ENCODE results near the gene MCC. TPM values are rescaled to one million over a fixed set of nuclear protein-coding genes. Genes with fewer than 3 reads are reported as not detected.

The MCC gene
- total RNA-seq, 1 experiment from 2014 or later, result 23.5 TPM

DNA sequence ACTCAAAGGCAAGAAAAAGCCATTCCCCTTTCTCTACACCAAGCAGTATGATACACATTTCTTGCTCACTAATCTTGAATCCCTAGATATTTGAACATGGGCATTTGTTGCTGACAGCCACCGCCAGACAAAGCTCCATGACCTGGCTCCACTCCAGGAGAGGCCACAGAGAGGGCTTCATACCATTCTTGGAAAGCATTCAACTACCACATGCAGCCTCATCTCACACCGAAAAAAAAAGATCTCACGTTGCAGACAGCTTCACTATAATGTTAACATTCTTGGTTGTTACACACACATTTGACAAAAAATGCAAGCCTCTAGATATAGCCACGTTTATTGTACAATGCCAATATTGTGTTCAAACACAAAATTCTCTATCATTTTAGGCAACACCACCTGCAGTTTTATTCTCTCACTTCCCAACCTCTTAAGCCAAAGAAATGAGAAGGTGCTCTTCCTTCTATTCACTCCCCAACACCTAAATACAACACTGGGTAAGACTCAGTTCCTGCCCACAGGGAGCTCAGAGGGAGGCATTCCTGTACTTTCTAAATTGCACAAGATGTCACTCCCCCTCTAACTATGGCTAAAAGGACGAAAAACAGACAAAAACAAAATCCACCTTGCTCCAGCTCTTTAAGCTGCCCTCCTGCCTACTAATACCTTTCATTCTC lies 275.9 kb downstream of the MCC start (continued):
- TF ChIP-seq, protein P1, sequence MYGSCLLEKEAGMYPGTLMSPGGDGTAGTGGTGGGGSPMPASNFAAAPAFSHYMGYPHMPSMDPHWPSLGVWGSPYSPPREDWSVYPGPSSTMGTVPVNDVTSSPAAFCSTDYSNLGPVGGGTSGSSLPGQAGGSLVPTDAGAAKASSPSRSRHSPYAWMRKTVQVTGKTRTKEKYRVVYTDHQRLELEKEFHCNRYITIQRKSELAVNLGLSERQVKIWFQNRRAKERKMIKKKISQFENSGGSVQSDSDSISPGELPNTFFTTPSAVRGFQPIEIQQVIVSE (CRISPR knock-in tag; IDR thresholded peaks at IDR 0.05; ENCODE audit: borderline replicate concordance), result no peak

- TF ChIP-seq CBFB (CRISPR knock-in tag; IDR thresholded peaks at IDR 0.05; ENCODE audit: low read depth) (no peak), ZNF138 (CRISPR knock-in tag; conservative IDR thresholded peaks at IDR 0.05) (no peak), ARID4B (CRISPR knock-in tag; IDR thresholded peaks at IDR 0.05; ENCODE audit: borderline replicate concordance) (no peak), TP53 (CRISPR knock-in tag; IDR thresholded peaks at IDR 0.05) (no peak), ESRRA (CRISPR knock-in tag; IDR thresholded peaks at IDR 0.05; ENCODE audit: borderline replicate concordance) (no peak), NFYB (CRISPR knock-in tag; conservative IDR thresholded peaks at IDR 0.05; ENCODE audit: low read depth) (no peak), ZNF263 (CRISPR knock-in tag; IDR thresholded peaks at IDR 0.05; ENCODE audit: low read depth) (no peak), MYBL2 (CRISPR knock-in tag; IDR thresholded peaks at IDR 0.05) (no peak), CREB1 (CRISPR knock-in tag; IDR thresholded peaks at IDR 0.05) (no peak), ZNF317 (CRISPR knock-in tag; IDR thresholded peaks at IDR 0.05; ENCODE audit: borderline replicate concordance, low read depth) (no peak), ATF1 (CRISPR knock-in tag; IDR thresholded peaks at IDR 0.05) (no peak), MXD4 (CRISPR knock-in tag; IDR thresholded peaks at IDR 0.05; ENCODE audit: borderline replicate concordance) (no peak), PRRX2 (CRISPR knock-in tag; IDR thresholded peaks at IDR 0.05) (no peak)
- TF ChIP-seq, protein P2, sequence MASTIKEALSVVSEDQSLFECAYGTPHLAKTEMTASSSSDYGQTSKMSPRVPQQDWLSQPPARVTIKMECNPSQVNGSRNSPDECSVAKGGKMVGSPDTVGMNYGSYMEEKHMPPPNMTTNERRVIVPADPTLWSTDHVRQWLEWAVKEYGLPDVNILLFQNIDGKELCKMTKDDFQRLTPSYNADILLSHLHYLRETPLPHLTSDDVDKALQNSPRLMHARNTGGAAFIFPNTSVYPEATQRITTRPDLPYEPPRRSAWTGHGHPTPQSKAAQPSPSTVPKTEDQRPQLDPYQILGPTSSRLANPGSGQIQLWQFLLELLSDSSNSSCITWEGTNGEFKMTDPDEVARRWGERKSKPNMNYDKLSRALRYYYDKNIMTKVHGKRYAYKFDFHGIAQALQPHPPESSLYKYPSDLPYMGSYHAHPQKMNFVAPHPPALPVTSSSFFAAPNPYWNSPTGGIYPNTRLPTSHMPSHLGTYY (CRISPR knock-in tag; IDR thresholded peaks at IDR 0.05), result no peak
- H3K4me3 Mint-ChIP-seq, result no peak overlapping the region
- H3K27me3 Mint-ChIP-seq (ENCODE audit: low read depth), result no peaks in the 10 kb centered on the region
- ChIA-PET CTCF (no interaction called here), POLR2A (no interaction called here)
- peaks cover 23% of the 10 kb centered on the region for H3K4me1 Mint-ChIP-seq
- H3K9me3 Mint-ChIP-seq, result no peaks in the 10 kb centered on the region
- DNase-seq (ENCODE audit: low spot score) (no peak), ATAC-seq (no peak)
- H3K27ac Mint-ChIP-seq, result no peak overlapping the region
- H3K36me3 Mint-ChIP-seq, result no peaks in the 10 kb centered on the region
Observed at GRCh38 chr5:113209498-113209897, 278.8 kb downstream of the MCC start.

DNA sequence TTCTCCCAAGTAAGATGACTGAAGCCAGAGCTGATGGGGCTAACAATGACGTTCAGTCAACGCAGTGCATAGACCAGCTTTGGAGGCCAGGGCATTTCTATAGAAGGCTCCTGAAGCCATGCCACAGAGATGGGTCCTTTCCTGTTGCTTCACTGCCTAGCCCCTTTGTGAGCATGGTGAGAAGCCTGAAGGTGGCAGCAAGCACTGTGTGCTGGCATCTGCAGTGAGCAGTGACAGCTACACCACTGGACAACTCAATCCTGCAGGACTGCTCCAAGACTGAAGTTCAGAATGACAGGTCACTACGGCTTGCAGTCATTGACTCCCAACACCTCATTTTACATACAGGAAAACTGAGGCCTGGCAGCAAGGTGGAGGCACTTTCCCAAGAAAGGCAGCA lies 282.4 kb downstream of the MCC start:
- H3K9me3 Mint-ChIP-seq, result no peaks in the 10 kb centered on the region
- DNase-seq (ENCODE audit: low spot score) (no peak), ATAC-seq (peak; percentile 42)
- H3K27me3 Mint-ChIP-seq (ENCODE audit: low read depth), result no peaks in the 10 kb centered on the region
- H3K27ac Mint-ChIP-seq, result no peak overlapping the region
- ChIA-PET POLR2A (no interaction called here), CTCF (interaction anchor here (0.5 to 1.2 kb wide), 4 partner anchors 12 to 601 kb away, joined by 3 to 4 read pairs (median 4); no protein-coding TSS in a partner anchor)
- H3K4me1 Mint-ChIP-seq, result peaks cover 51% of the 10 kb centered on the region
- H3K36me3 Mint-ChIP-seq, result no peaks in the 10 kb centered on the region
- no peak overlapping the region for H3K4me3 Mint-ChIP-seq
- no peak for TF ChIP-seq FOXP4 (CRISPR knock-in tag; IDR thresholded peaks at IDR 0.05)
- no peak for TF ChIP-seq ELF4 (CRISPR knock-in tag; IDR thresholded peaks at IDR 0.05; ENCODE audit: low read depth)
- TF ChIP-seq SOX15 (CRISPR knock-in tag; IDR thresholded peaks at IDR 0.05), result no peak
- TF ChIP-seq NR1H2 (CRISPR knock-in tag; IDR thresholded peaks at IDR 0.05), result no peak
- TF ChIP-seq ETV6 (CRISPR knock-in tag; IDR thresholded peaks at IDR 0.05), result no peak
- no peak for TF ChIP-seq CBFB (CRISPR knock-in tag; IDR thresholded peaks at IDR 0.05; ENCODE audit: low read depth)
- no peak for TF ChIP-seq KAT7 (CRISPR knock-in tag; IDR thresholded peaks at IDR 0.05; ENCODE audit: borderline replicate concordance)
- TF ChIP-seq TEAD1 (CRISPR knock-in tag; IDR thresholded peaks at IDR 0.05), result no peak
- TF ChIP-seq IRF1 (CRISPR knock-in tag; IDR thresholded peaks at IDR 0.05), result no peak
- no peak for TF ChIP-seq ZSCAN18 (CRISPR knock-in tag; IDR thresholded peaks at IDR 0.05)
